Measurements from ENCODE around the gene EPHA8. TPM values are rescaled to one million over a fixed set of nuclear protein-coding genes. Genes with fewer than 3 reads are reported as not detected.

Gene EPHA8
- polyA plus RNA-seq, 1 experiment, result not detected

- CTCF ChIA-PET, result no interaction called here
- H3K27me3 ChIP-seq (ENCODE audit: control insufficient read depth, insufficient read depth, low read length), result peaks cover 77% of the 10 kb centered on the region
- no peak overlapping the region for H3K4me3 ChIP-seq (ENCODE audit: low read depth, low read length)
- no peak for DNase-seq (ENCODE audit: low read depth, low spot score)
- no peaks in the 10 kb centered on the region; the same call in 1 of the 2 replicates for H3K9me3 ChIP-seq (ENCODE audit: control insufficient read depth, insufficient read depth, low read length)
- TF ChIP-seq CTCF (IDR thresholded peaks at IDR 0.05; ENCODE audit: low read depth, low read length), result no peak
- H3K27ac ChIP-seq (ENCODE audit: low read depth, low read length), result no peak overlapping the region
- POLR2A ChIA-PET, result interaction anchor here (0.5 kb wide), 1 partner anchor 1743 kb away, joined by 3 read pairs; no protein-coding TSS in a partner anchor
Measured at GRCh38 chr1:22547818-22548462, 15.3 kb upstream of the EPHA8 start.

GRCh38 chr1:22550021-22550420 lies 13.3 kb upstream of the EPHA8 start:
- no peak overlapping the region for H3K27ac ChIP-seq (ENCODE audit: low read depth, low read length)
- TF ChIP-seq CTCF (IDR thresholded peaks at IDR 0.05; ENCODE audit: low read depth, low read length), result no peak
- H3K4me3 ChIP-seq (ENCODE audit: low read depth, low read length), result no peak overlapping the region
- ChIA-PET CTCF (no interaction called here), POLR2A (no interaction called here)
- H3K9me3 ChIP-seq (ENCODE audit: control insufficient read depth, insufficient read depth, low read length), result no peaks in the 10 kb centered on the region; the same call in 1 of the 2 replicates
- peaks cover 82% of the 10 kb centered on the region for H3K27me3 ChIP-seq (ENCODE audit: control insufficient read depth, insufficient read depth, low read length)
- DNase-seq (ENCODE audit: low read depth, low spot score), result no peak

- peaks cover 82% of the 10 kb centered on the region for H3K27me3 ChIP-seq (ENCODE audit: control insufficient read depth, insufficient read depth, low read length)
- no peak overlapping the region for H3K4me3 ChIP-seq (ENCODE audit: low read depth, low read length)
- DNase-seq (ENCODE audit: low read depth, low spot score), result no peak
- TF ChIP-seq CTCF (IDR thresholded peaks at IDR 0.05; ENCODE audit: low read depth, low read length), result no peak
- H3K27ac ChIP-seq (ENCODE audit: low read depth, low read length), result no peak overlapping the region
- POLR2A ChIA-PET, result no interaction called here
- no peaks in the 10 kb centered on the region; the same call in 1 of the 2 replicates for H3K9me3 ChIP-seq (ENCODE audit: control insufficient read depth, insufficient read depth, low read length)
- CTCF ChIA-PET, result no interaction called here
Measured at GRCh38 chr1:22551591-22551990, 11.7 kb upstream of the EPHA8 start.

- ChIA-PET POLR2A (no interaction called here), CTCF (no interaction called here)
- Histone ChIP-seq H3K27me3 (ENCODE audit: control insufficient read depth, insufficient read depth, low read length) (peaks cover 82% of the 10 kb centered on the region), H3K27ac (ENCODE audit: low read depth, low read length) (no peak overlapping the region), H3K4me3 (ENCODE audit: low read depth, low read length) (no peak overlapping the region), H3K9me3 (ENCODE audit: control insufficient read depth, insufficient read depth, low read length) (no peaks in the 10 kb centered on the region; the same call in 1 of the 2 replicates)
- DNase-seq (ENCODE audit: low read depth, low spot score), result no peak
- TF ChIP-seq CTCF (IDR thresholded peaks at IDR 0.05; ENCODE audit: low read depth, low read length), result no peak
Measured at GRCh38 chr1:22552021-22552420, 11.3 kb upstream of the EPHA8 start.

- POLR2A ChIA-PET, result no interaction called here
Measured at GRCh38 chr1:22553104-22553880, 10.0 kb upstream of the EPHA8 start.

More at GRCh38 chr1:22553104-22553880, 10.0 kb upstream of the EPHA8 start:
- CTCF ChIA-PET, result no interaction called here
- Histone ChIP-seq H3K4me3 (ENCODE audit: low read depth, low read length) (no peak overlapping the region), H3K9me3 (ENCODE audit: control insufficient read depth, insufficient read depth, low read length) (no peaks in the 10 kb centered on the region; the same call in 1 of the 2 replicates), H3K27me3 (ENCODE audit: control insufficient read depth, insufficient read depth, low read length) (peaks cover 83% of the 10 kb centered on the region), H3K27ac (ENCODE audit: low read depth, low read length) (no peak overlapping the region)
- no peak for TF ChIP-seq CTCF (IDR thresholded peaks at IDR 0.05; ENCODE audit: low read depth, low read length)
- DNase-seq (ENCODE audit: low read depth, low spot score), result no peak
